Esophagus squamous epithelium (tissue), 5 donors: ENCODE data around the gene RORC. TPM values are rescaled to one million over a fixed set of nuclear protein-coding genes. Genes with fewer than 3 reads are reported as not detected.

Experiments
- DNase-seq: peaks from one replicate; lab custom pipeline; 2025; lab: John Stamatoyannopoulos, UW
- H3K27ac ChIP-seq, 4 donors: fragments of 200-600 bp; sonication (generic); one replicate each; pipeline ENCODE4 v1.5.1; 2016 to 2019; ENCODE audit warnings: mild to moderate bottlenecking in 1 of 4
- H3K27me3 ChIP-seq, 4 donors: fragments of 200-600 bp; sonication (generic); 1 replicate in 3 of 4; 2 replicates in 1 of 4; pipeline versions ENCODE4 v1.5.1 to v1.6.0; 2017 to 2021; ENCODE audit warnings: antibody characterized with exemption in 1 of 4
- H3K36me3 ChIP-seq, 3 donors: fragments of 200-600 bp; sonication (generic); one replicate each; pipeline ENCODE4 v1.5.1; 2016 to 2019
- H3K4me1 ChIP-seq, 3 donors: fragments of 200-600 bp; sonication (generic); one replicate each; pipeline ENCODE4 v1.5.1; 2017 to 2019
- H3K4me3 ChIP-seq, 4 donors: fragments of 200-600 bp; sonication (generic); 1 replicate in 3 of 4; 2 replicates in 1 of 4; pipeline ENCODE4 v1.5.1; 2016 to 2019; ENCODE audit warnings: mild to moderate bottlenecking in 2 of 4, moderate library complexity in 1 of 4
- H3K9me3 ChIP-seq, 3 donors: fragments of 200-600 bp; sonication (generic); one replicate each; pipeline ENCODE4 v1.5.1; 2016 to 2019
- CTCF ChIP-seq, 6 experiments: fragments of 450-650 bp in 4 of 6; fragments of 200-600 bp in 2 of 6; sonication (generic) in 2 of 6; IDR thresholded peaks; one replicate each; pipeline ENCODE4 v1.5.1; 2016 to 2019; ENCODE audit warnings: antibody characterized with exemption in 6 of 6, mild to moderate bottlenecking in 4 of 6, moderate library complexity in 4 of 6
- POLR2A ChIP-seq, 4 donors: fragments of 450-650 bp; IDR thresholded peaks; one replicate each; pipeline ENCODE4 v1.6.1; 2017; ENCODE audit warnings: antibody characterized with exemption in 4 of 4, mild to moderate bottlenecking in 4 of 4, moderate library complexity in 3 of 4
- WGBS, 2 donors: methylation state at CpG; one replicate each; pipeline ENCODE4 v1.1.5; 2018; 5-methylcytosine and 5-hydroxymethylcytosine counted together
- intact Hi-C: fragments of 100-400 bp; cut with DNase I; formaldehyde crosslinking; loops from one replicate; pipeline ENCODE4 v1.15.0; 2022
- total RNA-seq, 4 donors: library from RNA; depleted of rRNA; stranded (reverse); fragments of >200 nt; gene quantifications; one replicate each; pipeline ENCODE4 v1.1.0, GENCODE V29; 2016
- donor health status: DM: yes; HTN: yes; CAD: no.

RORC gene
- total RNA-seq, 4 donors from 2014 or later: 0.75 to 11.5 (median 5.3) TPM

- Histone ChIP-seq H3K4me3 (no peak overlapping the region), H3K9me3 (no peaks in the 10 kb centered on the region), H3K4me1 (no peaks in the 10 kb centered on the region), H3K27me3 (peaks cover 0 to 64% (median 0%) of the 10 kb centered on the region in 4 donors), H3K36me3 (peaks cover 0 to 5% (median 0%) of the 10 kb centered on the region in 3 donors), H3K27ac (no peak overlapping the region)
- 97 to 100% methylated on average over 3 of the region's 3 CpGs for WGBS, 2 donors
- no peak for DNase-seq
- no peak for TF ChIP-seq POLR2A (IDR thresholded peaks at IDR 0.05)
- TF ChIP-seq CTCF (IDR thresholded peaks at IDR 0.05): no peak
- intact Hi-C loops: no loop called here
Measured at GRCh38 chr1:151803915-151804314, 27.7 kb downstream of the RORC start.

GRCh38 chr1:151803164-151803563 lies 28.4 kb downstream of the RORC start:
- Histone ChIP-seq H3K9me3 (no peaks in the 10 kb centered on the region), H3K4me3 (no peak overlapping the region), H3K27ac (no peak overlapping the region), H3K36me3 (peaks cover 0 to 5% (median 0%) of the 10 kb centered on the region in 3 donors), H3K4me1 (no peaks in the 10 kb centered on the region), H3K27me3 (peaks cover 0 to 69% (median 0%) of the 10 kb centered on the region in 4 donors)
- intact Hi-C loops: no loop called here
- TF ChIP-seq POLR2A (IDR thresholded peaks at IDR 0.05) (no peak), CTCF (IDR thresholded peaks at IDR 0.05) (no peak)
- DNase-seq: no peak

- Histone ChIP-seq H3K27me3 (peaks cover 0 to 69% (median 0%) of the 10 kb centered on the region in 4 donors), H3K27ac (no peak overlapping the region), H3K4me3 (no peak overlapping the region), H3K4me1 (no peaks in the 10 kb centered on the region), H3K9me3 (no peaks in the 10 kb centered on the region), H3K36me3 (peaks cover 0 to 4% (median 0%) of the 10 kb centered on the region in 3 donors)
- DNase-seq: no peak
- WGBS, 2 donors: 100% methylated on average over 1 of the region's 5 CpGs
- intact Hi-C loops: no loop called here
- TF ChIP-seq POLR2A (IDR thresholded peaks at IDR 0.05) (no peak), CTCF (IDR thresholded peaks at IDR 0.05) (no peak)
Measured at GRCh38 chr1:151802372-151802771, 29.2 kb downstream of the RORC start.

GRCh38 chr1:151801846-151802245 lies 29.8 kb downstream of the RORC start:
- H3K27me3 ChIP-seq: peaks cover 0 to 69% (median 0%) of the 10 kb centered on the region in 4 donors
- intact Hi-C loops: no loop called here
- H3K9me3 ChIP-seq: no peaks in the 10 kb centered on the region
- H3K4me3 ChIP-seq: no peak overlapping the region
- H3K4me1 ChIP-seq: no peaks in the 10 kb centered on the region
- H3K27ac ChIP-seq: no peak overlapping the region
- DNase-seq: no peak
- no peak for TF ChIP-seq CTCF (IDR thresholded peaks at IDR 0.05)
- no CpG with 5 or more reads among the region's 7 CpGs for WGBS, 2 donors
- no peaks in the 10 kb centered on the region for H3K36me3 ChIP-seq

GRCh38 chr1:151801310-151801820 lies 30.2 kb downstream of the RORC start:
- Histone ChIP-seq H3K36me3 (no peaks in the 10 kb centered on the region), H3K27me3 (peaks cover 0 to 69% (median 0%) of the 10 kb centered on the region in 4 donors), H3K4me3 (no peak overlapping the region), H3K27ac (no peak overlapping the region), H3K9me3 (no peaks in the 10 kb centered on the region), H3K4me1 (no peaks in the 10 kb centered on the region)
- no peak for DNase-seq
- intact Hi-C loops: no loop called here
- 100% methylated on average over 1 of the region's 12 CpGs; no CpG with 5 or more reads in 1 of the 2 donors for WGBS, 2 donors
- TF ChIP-seq POLR2A (IDR thresholded peaks at IDR 0.05) (no peak), CTCF (IDR thresholded peaks at IDR 0.05) (no peak)
